HG03108 (cell line): ENCODE measurements around the gene AGBL4.

Experiments used
- ATAC-seq: cut with Tn5 transposase; IDR thresholded peaks from one replicate; pipeline ENCODE4 v1.9.1; 2021; ENCODE audit warnings: moderate library complexity; ENCODE audit not compliant: unreplicated experiment

AGBL4 gene

DNA sequence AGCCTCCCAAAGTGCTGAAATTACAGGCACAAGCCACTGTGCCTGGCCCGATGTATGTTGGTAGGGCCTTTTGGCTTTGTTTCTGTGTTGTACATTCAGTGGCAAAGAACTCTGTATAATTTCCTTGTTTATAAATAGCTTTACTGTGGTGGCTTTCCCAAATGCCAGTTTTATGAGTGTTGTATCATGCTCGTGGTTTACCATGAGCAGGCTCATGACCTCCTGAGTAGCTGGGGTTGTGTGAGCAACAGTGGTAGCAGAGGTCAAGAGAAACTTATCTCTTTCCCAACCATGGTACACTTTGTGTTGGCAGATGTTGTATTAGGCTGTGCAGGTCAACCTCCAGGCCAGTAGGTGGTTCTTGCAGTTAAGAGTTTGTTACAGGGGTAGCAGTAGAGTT is 826.7 kb downstream of the AGBL4 start:
- ATAC-seq, result no peak

DNA sequence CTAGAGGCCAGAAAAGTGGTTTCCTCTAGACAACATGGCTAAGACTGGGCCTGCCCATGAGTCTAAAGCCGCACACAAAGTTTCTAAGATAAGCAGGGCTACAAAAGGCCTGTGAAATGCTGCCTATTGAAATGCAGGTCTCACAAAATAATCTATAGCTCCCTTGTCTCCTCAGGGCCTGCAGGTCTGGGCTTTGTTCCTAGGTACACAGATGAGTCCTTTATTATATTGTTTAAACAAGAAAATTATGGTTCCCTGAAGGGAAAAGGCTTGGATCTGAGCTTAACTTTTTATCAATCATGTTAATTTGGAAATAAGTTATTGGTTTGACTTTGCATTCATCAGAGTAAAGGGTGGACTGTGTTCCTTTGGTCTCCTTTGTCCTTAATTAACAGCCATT is 833.6 kb downstream of the AGBL4 start:
- ATAC-seq, result no peak

DNA sequence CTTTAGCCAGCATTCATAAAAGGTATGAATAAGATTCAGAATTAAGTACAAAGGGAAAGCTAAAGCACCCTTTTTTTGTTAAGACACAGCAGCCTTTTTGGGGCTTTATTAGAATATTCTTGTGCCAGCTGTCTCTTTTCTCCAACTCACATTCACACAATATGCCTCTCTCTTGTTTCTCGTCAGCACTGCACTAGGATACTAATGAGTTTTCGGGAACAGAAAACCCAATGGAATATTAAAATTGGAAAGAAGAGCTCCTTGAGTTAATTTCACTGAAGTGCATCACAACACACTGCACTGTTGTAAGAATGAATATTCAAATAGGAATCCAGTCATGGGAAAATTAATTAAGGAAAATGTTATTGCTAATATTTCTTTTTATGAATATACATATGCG is 836.7 kb downstream of the AGBL4 start:
- no peak for ATAC-seq

DNA sequence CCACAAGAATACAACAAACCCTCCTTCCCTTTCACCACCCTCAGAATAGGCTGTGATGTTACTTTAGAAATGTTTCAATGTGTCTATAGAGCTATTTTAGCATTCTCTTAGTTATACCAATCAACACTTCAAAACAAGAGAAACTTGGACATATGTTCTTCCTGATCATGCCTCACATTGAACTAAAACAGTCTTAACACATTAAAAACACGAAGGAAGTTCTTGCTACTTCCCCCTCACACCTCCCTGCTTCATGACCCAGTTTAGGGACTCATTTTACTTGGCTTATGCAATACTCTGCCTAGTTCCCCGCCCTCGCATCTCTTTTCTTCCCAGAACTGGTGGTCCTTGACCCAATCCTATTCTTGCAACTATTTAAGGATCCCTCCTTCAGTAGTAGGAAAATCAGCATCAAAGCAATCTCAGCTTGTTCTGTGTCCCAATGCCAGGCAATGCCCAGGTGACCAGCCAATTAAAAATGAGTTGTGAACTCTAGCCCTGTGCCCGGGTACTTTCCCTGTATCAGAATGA is 838.2 kb downstream of the AGBL4 start:
- no peak for ATAC-seq

DNA sequence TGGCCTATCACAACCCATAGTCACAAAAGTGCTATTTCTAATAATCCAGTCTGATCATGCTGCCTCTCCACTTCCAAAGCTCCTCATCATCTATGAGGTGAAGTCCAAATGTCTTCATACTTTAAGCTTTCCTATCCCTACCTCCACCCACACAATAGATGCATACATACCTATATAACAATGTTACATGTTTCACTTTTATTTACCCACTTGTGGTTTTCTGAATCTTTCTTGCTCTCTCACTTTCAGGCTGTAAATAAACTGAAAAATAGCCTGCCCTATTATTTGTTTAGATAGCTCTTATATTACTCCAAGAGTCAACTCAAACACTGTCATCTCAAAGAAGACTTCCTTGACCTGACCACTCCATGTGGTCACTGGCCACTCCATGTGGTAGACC is 840.3 kb downstream of the AGBL4 start:
- no peak for ATAC-seq

DNA sequence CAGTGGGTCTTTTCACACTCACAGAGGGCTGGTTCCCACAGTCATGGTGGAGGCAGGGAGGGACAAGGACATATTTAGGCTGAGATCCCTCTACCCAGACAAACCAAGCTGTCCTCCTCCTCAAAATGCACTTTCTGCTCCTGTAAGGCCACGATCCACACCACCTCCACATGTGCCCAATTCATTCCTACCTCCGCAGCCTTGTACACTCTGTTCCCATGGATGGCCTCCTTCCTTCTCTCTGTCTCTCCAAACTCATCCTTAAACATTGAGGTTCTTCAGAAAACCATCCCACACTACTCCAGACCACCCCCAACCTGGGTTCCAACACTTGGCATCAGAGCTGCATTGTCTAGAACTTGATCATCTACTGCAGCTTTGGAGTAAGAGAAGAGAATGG is 842.7 kb downstream of the AGBL4 start:
- no peak for ATAC-seq

DNA sequence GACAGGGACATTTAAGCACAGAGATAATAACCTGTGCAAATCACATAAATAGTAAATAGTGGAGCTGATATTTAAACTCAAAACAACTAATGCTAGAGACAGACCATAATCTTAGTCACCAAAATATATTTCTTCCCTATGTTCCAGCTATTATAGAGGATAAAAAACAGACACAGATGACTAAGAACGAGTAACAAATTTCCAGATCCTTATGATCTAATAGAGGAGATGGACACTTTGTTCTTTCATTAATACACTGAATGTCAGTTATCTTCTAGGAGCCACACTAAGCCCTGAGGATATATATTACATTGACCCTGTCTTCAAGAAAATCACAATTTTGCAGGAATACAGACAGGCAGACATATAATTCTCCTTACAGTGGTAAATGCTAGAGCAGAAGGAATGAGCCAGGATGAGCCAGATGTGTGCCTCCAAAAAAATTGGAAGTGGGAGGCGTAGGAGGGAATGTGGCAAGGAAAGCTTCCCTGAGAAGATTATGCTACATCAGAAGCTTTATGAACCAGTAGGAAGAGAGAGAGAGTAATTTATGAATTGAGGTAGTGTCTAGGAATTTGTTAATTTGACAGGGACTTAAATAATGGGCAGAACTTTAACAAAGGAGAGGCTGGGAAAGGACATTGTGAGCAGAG is 851.7 kb downstream of the AGBL4 start:
- ATAC-seq, result no peak

DNA sequence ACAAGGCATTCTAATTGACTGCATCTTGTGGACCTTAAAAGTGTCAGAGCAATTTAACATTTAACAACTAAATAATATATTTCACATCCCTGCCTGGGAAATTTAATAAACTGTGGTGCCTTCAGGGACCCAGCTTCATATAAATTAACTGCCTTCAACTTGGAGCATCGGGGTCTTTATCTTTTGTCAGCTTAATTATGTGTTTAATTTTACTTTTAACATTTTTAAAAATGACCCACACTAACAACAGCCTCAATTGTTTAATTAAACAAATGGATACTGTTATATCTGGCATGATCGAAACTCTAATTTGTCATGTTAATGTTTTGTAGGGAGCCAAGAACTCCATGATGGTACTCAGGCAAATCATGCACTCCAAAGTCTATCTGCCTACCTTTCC is 857.7 kb downstream of the AGBL4 start:
- no peak for ATAC-seq

DNA sequence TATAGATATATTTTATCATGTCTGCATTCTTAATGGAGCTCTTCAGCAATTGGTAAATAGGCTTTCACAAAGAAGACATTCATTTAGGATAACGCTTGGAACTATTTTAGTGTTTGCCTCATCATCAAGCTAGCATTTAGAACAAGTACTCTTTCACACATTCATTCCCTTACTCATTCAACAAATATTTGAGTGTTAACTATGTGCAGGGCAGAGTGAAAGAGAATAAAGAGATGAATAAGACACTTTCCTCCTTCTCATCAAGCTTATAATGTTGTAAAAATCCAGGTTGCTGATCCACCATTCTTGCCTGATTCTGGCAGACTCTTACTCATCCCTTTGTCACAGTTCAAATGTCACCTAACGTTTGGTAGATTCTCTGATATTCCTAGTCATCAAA is 860.7 kb downstream of the AGBL4 start:
- ATAC-seq, result no peak

DNA sequence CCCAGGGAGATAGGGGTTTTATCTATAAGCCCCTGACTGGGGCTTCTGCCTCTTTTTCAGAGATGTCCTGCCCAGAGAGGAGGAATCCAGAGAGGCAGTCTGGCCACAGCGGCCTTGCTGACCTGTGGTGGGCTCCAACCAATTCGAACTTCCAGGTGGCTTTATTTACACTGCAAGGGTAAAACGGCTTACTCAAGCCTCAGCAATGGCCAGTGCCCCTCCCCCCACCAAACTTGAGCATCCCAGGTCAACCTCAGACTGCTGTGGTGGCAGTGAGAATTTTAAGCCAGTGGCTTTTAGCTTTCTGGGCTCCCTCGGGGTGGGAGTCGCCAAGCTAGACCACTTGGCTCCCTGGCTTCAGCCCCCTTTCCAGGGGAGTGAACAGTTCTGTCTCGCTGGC is 863.1 kb downstream of the AGBL4 start:
- ATAC-seq, result no peak

DNA sequence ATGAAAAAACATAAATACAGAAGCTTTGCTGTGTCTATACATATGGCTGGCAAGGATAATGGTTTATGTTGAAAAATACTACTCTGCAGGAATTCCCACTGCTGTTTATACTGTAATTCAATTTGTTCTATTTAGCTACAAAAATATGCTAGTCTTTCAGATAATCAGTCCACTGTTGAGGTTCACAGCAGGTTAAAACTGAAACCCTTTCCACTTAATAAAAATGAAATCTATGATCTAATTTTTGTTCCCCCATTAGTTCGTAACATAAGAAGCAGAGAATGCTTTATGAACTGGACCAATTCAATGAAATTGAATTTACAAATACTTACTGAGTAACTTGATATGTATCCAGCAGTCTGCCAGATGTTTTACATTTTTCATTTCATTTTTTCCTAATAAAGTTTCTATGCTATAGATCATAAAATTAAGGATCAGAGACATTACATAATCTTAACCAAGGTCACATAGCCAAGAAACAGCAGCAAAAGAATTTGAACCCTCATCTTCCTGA is 887.0 kb downstream of the AGBL4 start:
- ATAC-seq, result no peak

DNA sequence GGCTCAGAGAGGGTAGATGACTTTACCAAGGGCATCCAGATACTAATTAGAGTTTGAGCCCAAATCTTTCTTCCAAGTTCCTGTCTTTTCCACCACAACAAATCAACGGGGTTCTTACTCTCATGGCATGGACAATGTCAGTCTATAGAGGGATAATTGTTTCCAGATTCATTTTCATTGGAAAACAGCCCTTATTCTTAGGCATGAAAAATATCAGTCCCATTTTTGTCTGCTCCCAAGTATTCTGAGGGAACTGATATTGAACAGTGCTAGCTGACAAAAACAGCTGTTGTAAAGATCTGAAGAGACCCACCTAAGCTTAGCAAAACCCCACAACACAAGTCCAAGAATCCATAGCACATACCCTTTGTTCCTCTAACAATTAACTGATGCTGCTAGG is 898.0 kb downstream of the AGBL4 start:
- no peak for ATAC-seq

DNA sequence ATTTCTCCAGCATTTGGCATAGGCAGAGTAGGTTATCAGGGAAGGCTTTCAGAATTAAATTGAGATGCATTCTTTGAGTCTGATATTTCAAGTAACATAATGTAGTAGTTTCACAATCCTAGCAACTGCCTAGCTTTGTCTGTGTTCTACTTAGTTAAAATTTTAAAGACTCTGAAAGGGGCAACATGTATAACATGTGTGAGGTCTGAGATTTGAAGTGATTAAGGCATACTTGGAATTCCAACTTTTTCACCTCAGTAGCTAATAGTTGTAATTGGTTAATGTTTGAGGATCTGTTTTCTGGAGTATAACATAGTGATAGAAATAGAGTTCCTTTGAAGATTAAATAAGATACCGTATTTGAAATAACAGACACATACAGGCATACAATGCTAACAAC is 911.8 kb downstream of the AGBL4 start:
- no peak for ATAC-seq

DNA sequence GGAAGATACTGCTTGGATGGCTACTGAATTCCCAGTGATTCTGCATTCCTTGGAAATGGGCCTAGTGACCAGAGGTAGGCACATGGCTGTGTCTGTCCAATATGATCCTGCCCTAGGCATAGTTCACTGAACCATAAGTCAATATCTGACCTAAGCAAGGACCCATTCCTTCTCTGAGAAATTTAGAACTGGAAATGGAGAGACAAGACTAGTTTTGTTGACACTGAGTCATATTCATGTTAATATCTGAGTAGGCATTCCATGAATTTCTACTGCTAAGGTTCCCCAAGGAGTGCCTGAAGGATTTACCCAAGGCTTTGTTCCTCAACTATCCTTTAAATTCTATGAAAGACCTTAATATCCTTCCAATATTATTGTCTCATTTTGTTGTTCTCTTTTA is 917.3 kb downstream of the AGBL4 start:
- ATAC-seq, result no peak

DNA sequence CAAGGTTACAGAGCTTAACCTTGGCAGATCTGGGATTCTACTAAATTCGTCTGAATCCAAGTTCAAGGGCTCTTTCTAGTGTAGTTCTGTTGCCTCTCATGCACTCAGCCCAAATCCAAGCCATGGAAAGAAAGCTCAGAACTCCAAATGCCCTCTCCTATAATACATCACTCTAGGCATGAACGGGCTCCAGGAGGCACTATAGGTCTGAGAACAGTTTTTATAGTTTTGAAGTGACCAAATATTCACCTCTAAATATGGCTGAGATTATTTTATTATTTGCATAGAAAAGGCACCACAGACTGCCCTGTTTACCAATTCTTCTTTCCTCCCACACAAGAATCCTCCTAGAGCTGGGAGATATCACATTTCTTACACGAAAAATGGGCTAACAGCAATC is 919.2 kb downstream of the AGBL4 start:
- no peak for ATAC-seq

DNA sequence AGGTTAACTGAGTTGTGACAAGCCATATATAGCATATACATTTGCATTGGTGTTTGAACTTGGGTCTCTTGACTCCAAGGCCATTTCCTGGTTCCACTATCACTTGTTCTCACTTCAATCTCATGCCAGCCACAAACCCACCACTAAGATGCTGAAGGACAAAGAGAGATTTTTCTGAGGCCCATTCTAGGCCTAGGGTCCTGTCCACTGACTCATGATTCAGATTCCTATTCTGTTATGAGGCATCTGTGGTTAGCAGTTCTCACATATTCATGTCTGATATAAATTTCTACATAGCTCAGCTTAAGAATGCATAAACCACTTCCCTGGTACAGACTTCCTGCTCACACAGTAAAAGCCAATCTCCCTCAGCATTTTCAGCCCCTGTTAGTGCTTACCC is 921.0 kb downstream of the AGBL4 start:
- no peak for ATAC-seq

DNA sequence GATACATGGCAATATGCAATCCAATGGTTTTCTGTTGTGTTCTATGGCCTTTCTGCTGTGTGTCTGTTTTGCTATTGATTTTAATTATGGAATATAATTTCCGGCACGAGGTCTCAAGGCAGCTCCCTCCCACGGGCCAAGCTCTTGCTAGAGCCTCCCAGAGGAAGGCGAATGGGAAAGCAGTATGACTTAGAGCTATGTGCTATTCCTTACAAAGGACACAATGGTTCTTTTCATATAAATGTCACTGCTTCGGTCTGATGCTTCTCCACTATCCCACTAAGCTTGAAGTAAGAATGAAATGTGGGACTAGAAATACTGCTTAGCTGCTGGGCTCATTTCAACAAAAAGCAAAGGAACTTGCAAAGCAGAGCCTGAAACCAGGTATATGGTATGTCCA is 924.9 kb downstream of the AGBL4 start:
- ATAC-seq, result no peak

DNA sequence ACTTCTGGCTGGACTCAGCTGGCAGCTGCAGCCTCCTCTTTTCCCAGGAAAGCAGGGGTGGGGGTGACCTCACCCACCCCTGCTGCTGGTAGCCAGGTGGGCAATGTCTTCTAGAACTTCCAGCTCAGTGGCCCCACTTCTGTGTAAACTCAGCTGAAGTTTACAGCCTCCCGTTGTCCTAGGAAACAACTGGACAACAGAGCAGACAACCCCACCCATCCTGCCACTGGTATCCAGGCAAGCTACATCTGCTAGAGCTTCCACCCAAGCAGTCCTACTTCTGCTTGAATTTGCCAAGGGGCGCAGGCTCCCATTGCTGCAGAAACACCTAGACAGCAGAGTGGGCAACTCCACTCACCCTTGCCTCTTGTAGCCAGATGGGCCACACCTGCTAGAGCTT is 937.4 kb downstream of the AGBL4 start:
- ATAC-seq, result no peak

DNA sequence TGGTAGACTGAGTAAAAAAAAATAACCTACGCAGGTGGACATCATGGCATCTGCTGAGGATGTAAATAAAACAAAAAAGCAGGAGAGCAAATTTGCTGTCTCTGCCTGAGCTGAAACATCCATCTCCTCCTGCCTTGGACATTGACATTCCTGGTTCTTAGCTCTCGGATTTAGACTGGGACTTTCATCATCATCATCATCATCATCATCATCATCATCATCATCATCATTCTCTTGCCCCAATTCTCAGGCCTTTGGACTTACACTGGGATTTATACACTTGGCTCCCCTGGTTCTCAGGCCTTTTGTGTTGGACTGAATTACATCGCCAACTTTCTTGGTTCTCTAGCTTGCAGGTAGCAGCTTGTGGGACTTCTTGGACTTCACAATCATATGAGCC is 938.7 kb downstream of the AGBL4 start:
- no peak for ATAC-seq

DNA sequence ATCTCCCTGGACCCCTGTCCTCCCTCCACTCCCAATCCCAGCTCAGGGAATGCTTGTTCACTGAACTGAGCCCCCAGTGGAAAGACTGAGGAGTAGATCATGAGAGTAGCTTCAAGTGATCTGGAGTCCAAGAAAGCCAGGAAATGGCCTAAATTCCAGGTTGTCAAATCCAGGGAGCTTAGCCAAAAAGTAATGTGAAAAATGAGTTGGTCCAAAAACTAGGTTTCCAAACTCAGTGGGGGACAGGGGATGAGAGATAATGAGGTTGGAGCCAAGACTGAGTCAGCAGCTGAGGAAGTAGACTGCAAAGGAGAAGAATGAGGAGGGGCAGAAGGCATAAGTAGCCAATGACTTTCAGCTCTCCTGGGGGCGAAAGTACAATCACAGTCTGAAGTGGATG is 963.0 kb downstream of the AGBL4 start:
- no peak for ATAC-seq

DNA sequence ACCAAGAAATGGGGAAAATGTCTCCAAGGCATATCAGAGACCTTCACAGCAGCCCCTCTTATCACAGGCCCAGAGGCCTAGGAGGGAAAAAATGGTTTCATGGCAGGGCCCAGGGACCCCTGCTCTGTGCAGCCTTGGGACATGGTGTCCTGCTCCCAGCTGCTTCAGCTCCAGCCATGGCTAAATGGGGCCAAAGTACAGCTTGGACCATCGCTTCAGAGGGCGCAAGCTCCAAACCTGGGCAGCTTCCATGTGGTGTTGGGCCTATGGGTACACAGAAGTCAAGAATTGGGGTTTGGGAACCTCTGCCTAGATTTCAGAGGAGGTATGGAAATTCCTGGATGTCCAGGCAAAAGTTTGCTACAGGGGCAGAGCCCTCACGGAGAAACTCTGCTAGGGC is 964.7 kb downstream of the AGBL4 start:
- ATAC-seq, result no peak

DNA sequence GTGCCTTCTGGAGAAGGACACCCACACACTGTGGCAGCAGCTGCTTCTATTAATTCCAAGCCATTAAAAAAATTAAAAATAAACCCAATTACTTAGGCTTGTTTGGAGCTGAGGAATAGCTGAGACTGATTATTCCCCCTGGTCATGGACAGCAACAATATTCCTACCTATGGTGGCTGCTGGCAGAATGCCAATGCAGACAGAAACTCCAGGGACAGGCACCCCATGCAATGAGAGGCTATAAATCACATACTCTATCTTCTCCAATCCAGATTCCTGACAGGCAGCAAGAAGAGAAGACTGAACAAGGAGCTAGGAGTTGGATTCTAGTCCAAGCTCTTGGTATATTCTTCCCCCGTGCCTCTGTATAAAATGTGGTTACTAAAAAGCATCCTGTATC is 971.7 kb downstream of the AGBL4 start:
- no peak for ATAC-seq

DNA sequence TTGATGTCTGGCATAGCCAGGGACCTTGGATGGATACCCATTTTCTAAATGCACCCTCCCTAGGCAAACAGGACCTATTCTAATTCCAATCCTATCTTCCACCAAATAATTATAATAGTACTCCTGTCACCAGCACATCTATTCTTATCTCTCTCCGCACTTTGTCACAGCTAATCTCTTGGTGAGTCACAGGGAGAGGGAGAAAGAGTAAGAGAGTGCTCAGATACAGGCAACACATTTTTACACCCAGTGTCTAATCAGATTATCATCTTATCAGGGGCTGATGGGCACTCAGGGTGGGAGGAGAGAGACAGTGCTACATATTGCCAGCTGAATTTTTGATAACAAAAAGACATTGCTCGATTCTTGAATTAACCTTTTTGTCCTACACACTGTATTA is 972.1 kb downstream of the AGBL4 start:
- ATAC-seq, result no peak
